SIG-M5 treated with dmso at 0.1 percent for 504 hours (cell line): ENCODE measurements around the gene ZFYVE19.
A peak's percentile ranks its signal among the peaks of the same experiment; 100 is the strongest.
"Not testable (repeated sequence)": the region's sequence is repeated elsewhere in the genome, so short reads cannot be mapped to it uniquely, and the experiment has no call there.

Source experiments
- DNase-seq: peaks from one replicate; lab custom pipeline; 2025; ENCODE audit not compliant: unreplicated experiment; lab: John Stamatoyannopoulos, UW

ZFYVE19 gene

GRCh38 chr15:40845511-40846284, 38.8 kb downstream of the ZFYVE19 start:
- DNase-seq = peak; percentile 52

DNA sequence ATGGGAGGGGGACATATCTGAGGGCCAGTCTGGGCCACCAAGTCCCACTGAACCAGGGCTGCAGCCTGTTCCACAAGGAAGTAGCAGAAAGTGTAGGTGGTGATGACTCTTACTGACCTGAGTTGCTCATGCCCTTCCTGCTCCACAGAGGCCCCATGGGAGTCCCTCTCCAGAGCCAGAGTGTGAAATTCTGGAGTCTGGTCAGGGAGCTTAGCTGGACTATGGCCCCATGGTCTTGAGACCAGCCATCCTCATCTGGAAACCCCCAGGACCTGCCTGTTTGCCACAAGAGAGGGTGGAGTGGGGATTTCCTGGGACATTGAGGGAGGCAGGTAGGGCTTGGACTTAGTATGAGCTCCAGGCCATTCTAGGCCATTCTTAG, 39.9 kb downstream of the ZFYVE19 start:
- no peak for DNase-seq

- DNase-seq = peak; percentile 93
Observed at GRCh38 chr15:40847223-40847961, 40.5 kb downstream of the ZFYVE19 start.

GRCh38 chr15:40850576-40851112, 43.8 kb downstream of the ZFYVE19 start:
- no peak for DNase-seq

- no peak for DNase-seq
Observed at GRCh38 chr15:40852529-40852928, 45.6 kb downstream of the ZFYVE19 start.

DNA sequence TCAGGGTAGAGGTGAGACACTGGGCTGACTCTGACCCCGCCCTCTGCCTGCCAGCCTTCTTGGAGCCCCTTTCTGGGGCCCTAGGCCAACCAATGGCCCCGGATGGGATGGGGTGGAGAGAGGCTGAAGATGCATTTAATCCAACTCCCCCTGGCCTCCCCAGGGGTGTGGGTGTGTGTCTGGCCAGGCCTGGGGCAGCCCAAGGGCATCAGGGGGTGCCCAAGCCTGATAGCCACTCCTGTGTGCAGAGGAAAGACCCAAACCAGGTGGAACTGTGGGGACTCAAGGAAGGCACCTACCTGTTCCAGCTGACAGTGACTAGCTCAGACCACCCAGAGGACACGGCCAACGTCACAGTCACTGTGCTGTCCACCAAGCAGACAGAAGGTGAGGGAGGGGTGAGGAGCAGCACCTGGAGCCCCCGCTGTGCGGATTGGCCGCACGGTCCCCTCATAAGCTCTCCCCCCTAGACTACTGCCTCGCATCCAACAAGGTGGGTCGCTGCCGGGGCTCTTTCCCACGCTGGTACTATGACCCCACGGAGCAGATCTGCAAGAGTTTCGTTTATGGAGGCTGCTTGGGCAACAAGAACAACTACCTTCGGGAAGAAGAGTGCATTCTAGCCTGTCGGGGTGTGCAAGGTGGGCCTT, 46.5 kb downstream of the ZFYVE19 start:
- DNase-seq = no peak

DNA sequence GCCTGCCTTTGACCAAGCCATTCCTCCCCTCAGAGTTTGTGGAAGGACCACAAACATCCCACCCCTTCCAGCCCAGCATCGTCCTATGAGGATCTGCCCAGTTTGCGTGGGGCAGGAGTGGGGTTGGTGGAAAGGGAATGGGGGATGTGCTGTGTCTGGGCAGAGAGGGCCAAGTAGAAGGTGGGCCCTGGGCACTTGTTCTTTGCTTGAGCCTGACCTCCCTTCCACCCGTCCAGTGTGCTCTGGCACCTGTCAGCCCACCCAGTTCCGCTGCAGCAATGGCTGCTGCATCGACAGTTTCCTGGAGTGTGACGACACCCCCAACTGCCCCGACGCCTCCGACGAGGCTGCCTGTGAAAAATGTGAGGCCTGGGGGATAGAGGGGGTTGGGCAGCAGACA, 47.3 kb downstream of the ZFYVE19 start:
- DNase-seq = no peak

- no peak for DNase-seq
Observed at GRCh38 chr15:40855706-40856234, 48.9 kb downstream of the ZFYVE19 start.

DNA sequence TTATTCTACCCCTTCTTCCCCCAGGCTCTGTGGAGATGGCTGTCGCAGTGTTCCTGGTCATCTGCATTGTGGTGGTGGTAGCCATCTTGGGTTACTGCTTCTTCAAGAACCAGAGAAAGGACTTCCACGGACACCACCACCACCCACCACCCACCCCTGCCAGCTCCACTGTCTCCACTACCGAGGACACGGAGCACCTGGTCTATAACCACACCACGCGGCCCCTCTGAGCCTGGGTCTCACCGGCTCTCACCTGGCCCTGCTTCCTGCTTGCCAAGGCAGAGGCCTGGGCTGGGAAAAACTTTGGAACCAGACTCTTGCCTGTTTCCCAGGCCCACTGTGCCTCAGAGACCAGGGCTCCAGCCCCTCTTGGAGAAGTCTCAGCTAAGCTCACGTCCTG, 49.9 kb downstream of the ZFYVE19 start:
- no peak for DNase-seq

DNA sequence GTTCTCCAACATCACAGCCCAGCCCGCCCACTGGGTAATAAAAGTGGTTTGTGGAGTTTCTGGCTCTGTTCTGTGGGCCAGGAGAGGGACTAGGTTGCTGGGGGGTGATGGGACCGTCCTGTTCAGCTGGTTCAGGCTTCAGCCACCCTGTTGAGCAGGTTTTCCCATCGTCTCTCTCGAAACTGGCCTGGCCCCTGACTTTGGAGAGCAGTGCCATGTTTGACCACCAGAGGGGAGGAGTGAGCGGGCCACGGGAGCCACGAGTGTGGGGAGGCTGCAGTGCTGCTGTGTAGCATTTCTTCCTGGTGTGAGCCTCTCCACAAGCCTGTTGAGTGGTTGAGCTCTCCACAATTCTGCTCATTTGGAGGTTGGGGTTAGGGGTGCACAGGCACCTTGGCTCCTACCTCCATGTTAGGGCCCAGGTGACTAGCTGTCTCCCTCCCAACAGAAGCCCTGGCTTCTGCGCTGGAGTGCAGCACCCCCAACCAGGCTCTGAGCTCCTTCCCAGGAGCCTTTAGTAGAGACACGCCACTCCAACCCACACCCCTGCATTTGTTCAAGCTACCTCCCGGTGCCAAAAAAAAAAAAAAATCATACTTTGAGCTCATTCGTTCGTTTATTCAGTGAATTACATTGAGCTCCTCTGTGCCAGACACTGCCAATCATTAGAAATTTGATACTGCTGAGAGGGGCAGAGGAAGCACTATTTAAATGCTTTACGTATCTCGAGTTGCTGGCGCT, 50.9 kb downstream of the ZFYVE19 start:
- DNase-seq = peak; percentile 72

DNA sequence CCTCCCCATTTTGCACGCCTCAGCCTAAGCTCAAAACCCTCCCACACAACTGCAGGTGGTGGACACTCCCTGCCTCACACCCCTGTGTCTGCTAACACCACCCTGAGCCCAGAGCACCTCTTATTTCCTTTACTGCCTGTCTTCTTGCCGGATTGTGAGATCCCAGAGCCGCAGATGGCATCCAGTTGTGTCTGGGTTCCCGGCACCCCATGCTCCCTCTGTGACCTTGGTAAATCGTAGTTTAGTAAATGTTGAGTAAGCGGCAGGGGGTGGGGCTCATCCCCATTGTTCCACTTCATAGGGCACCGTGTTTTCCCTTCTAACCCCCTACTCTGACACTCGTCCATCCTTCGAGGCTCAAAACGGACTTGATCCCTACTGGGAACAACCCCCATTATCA, 51.8 kb downstream of the ZFYVE19 start:
- DNase-seq = no peak

DNA sequence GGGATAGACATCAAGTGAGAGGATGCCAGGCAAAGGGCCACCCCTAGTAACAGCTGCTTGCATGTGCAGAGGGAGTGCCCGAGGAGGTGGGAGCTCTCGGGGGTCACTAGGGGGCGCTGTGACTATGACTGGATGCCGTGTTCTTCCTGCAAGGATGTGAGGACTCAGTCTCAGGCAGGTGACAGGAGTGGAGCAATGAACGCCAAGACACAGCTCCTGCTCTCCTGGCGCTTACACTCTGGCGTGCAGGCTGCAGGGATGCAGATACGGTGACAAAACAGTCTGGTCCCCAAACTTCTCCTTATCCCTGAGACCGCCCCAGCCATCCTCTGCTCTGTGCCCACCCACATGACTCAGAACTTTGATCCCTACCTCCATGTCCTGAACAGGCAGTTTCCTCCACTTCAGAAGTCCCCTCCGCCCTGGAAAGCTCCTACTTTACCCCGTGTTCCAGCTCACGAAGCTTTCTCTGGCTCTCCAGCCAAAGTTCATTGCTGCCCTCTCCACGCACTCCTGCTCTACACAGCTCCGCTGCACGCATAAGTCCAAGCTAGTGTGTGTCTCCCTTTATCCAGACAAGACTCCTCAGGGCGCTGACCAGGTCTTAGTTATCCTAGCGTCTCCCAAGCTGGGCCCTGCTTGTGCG, 52.4 kb downstream of the ZFYVE19 start:
- DNase-seq = peak; percentile 64

- DNase-seq = not testable (repeated sequence)
Observed at GRCh38 chr15:40861147-40861546, 54.3 kb downstream of the ZFYVE19 start.

- no peak for DNase-seq
Observed at GRCh38 chr15:40863660-40864270, 56.9 kb downstream of the ZFYVE19 start.
